ENCODE data around the gene DCHS2. TPM values are rescaled to one million over a fixed set of nuclear protein-coding genes. Genes with fewer than 3 reads are reported as not detected.

The DCHS2 gene
- total RNA-seq, 2 experiments from 2014 or later: not detected

DNA sequence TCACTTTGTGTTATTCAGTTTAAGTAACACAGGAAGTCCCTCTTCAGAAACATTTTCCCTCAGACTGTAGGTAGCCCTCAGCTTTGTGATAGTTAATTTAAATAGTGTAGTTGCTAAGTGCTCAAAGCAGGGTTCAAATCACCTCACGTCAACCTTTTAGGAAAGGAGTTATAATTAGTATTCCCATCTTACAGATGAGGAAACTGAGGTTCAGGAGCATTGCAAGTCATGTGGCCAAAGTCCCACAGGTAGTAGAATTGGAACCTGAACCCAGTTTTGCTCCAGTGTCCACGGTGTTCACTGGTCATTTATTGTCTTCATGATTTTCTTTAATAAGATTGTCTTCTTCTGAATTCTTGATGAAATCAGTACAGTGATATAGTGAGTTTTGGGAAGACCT lies 4.3 kb upstream of the DCHS2 start:
- no peaks in the 10 kb centered on the region for H3K9me3 ChIP-seq (ENCODE audit: low read length)
- H3K4me3 ChIP-seq (ENCODE audit: low read depth, low read length, poor library complexity, severe bottlenecking): no peak overlapping the region
- ChIA-PET CTCF (ENCODE audit: unreplicated experiment) (no interaction called here), POLR2A (no interaction called here)
- H3K79me2 ChIP-seq (ENCODE audit: insufficient read depth, low read depth, low read length): no peaks in the 10 kb centered on the region
- intact Hi-C loops (cut with micrococcal nuclease; ENCODE audit: unreplicated experiment): no loop called here
- H4K20me1 ChIP-seq (ENCODE audit: insufficient read depth, low read length): no peaks in the 10 kb centered on the region
- no TSS peak for BruUV-seq (replicated peaks)
- no peaks in the 10 kb centered on the region for H3K36me3 ChIP-seq (ENCODE audit: insufficient read depth, low read length)
- no peak overlapping the region for H2AFZ ChIP-seq (ENCODE audit: low read length)
- no peaks in the 10 kb centered on the region for H3K4me1 ChIP-seq (ENCODE audit: insufficient read depth, low read length, poor library complexity, severe bottlenecking)
- TF ChIP-seq, protein P1, sequence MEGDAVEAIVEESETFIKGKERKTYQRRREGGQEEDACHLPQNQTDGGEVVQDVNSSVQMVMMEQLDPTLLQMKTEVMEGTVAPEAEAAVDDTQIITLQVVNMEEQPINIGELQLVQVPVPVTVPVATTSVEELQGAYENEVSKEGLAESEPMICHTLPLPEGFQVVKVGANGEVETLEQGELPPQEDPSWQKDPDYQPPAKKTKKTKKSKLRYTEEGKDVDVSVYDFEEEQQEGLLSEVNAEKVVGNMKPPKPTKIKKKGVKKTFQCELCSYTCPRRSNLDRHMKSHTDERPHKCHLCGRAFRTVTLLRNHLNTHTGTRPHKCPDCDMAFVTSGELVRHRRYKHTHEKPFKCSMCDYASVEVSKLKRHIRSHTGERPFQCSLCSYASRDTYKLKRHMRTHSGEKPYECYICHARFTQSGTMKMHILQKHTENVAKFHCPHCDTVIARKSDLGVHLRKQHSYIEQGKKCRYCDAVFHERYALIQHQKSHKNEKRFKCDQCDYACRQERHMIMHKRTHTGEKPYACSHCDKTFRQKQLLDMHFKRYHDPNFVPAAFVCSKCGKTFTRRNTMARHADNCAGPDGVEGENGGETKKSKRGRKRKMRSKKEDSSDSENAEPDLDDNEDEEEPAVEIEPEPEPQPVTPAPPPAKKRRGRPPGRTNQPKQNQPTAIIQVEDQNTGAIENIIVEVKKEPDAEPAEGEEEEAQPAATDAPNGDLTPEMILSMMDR (conservative IDR thresholded peaks at IDR 0.05; ENCODE audit: low read length): no peak
- no peak for TF ChIP-seq EZH2phosphoT487 (IDR thresholded peaks at IDR 0.05; ENCODE audit: borderline replicate concordance, low read depth, low read length)
- no peaks in the 10 kb centered on the region for H3K9me2 ChIP-seq (ENCODE audit: insufficient read depth, low read length)
- no peak for DNase-seq (ENCODE audit: low spot score)
- no peak overlapping the region for H3K4me2 ChIP-seq (ENCODE audit: low read length)
- no peak overlapping the region for H3K27ac ChIP-seq (ENCODE audit: low read depth, low read length, poor library complexity, severe bottlenecking)

DNA sequence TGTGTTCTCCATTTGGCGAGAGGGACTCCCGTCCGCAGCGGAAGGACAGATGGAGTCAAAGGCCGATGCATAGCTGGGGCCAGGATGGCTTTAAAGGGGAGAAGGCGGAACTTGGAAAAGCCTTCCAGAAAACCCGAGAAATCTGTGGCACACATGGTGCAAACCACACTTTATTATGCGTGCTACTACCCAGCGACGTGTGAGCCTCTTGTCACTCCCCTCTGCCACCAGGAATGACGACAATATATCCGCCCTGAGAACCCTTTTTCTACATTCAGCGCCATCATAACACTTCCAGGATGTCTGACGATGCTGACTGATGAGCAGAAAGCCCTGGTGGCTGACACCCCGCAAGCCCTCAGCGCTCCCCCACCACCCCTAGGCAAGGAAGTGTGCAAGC lies 689 bp upstream of the DCHS2 start:
- H3K9me3 ChIP-seq (ENCODE audit: low read length): no peaks in the 10 kb centered on the region
- no peaks in the 10 kb centered on the region for H4K20me1 ChIP-seq (ENCODE audit: insufficient read depth, low read length)
- no peak overlapping the region for H2AFZ ChIP-seq (ENCODE audit: low read length)
- no peak for TF ChIP-seq EZH2phosphoT487 (IDR thresholded peaks at IDR 0.05; ENCODE audit: borderline replicate concordance, low read depth, low read length)
- TF ChIP-seq, protein P1 (conservative IDR thresholded peaks at IDR 0.05; ENCODE audit: low read length): no peak
- H3K79me2 ChIP-seq (ENCODE audit: insufficient read depth, low read depth, low read length): no peaks in the 10 kb centered on the region
- ChIA-PET POLR2A (interaction anchor here (1.4 kb wide), 1 partner anchor 10 kb away, joined by 4 read pairs; no protein-coding TSS in a partner anchor), CTCF (ENCODE audit: unreplicated experiment) (no interaction called here)
- no peak overlapping the region for H3K27ac ChIP-seq (ENCODE audit: low read depth, low read length, poor library complexity, severe bottlenecking)
- H3K4me1 ChIP-seq (ENCODE audit: insufficient read depth, low read length, poor library complexity, severe bottlenecking): no peaks in the 10 kb centered on the region
- no peaks in the 10 kb centered on the region for H3K9me2 ChIP-seq (ENCODE audit: insufficient read depth, low read length)
- no peak overlapping the region for H3K4me2 ChIP-seq (ENCODE audit: low read length)
- no peaks in the 10 kb centered on the region for H3K36me3 ChIP-seq (ENCODE audit: insufficient read depth, low read length)
- intact Hi-C loops (cut with micrococcal nuclease; ENCODE audit: unreplicated experiment): no loop called here
- DNase-seq (ENCODE audit: low spot score): no peak
- no peak overlapping the region for H3K4me3 ChIP-seq (ENCODE audit: low read depth, low read length, poor library complexity, severe bottlenecking)
- no TSS peak for BruUV-seq (replicated peaks)

DNA sequence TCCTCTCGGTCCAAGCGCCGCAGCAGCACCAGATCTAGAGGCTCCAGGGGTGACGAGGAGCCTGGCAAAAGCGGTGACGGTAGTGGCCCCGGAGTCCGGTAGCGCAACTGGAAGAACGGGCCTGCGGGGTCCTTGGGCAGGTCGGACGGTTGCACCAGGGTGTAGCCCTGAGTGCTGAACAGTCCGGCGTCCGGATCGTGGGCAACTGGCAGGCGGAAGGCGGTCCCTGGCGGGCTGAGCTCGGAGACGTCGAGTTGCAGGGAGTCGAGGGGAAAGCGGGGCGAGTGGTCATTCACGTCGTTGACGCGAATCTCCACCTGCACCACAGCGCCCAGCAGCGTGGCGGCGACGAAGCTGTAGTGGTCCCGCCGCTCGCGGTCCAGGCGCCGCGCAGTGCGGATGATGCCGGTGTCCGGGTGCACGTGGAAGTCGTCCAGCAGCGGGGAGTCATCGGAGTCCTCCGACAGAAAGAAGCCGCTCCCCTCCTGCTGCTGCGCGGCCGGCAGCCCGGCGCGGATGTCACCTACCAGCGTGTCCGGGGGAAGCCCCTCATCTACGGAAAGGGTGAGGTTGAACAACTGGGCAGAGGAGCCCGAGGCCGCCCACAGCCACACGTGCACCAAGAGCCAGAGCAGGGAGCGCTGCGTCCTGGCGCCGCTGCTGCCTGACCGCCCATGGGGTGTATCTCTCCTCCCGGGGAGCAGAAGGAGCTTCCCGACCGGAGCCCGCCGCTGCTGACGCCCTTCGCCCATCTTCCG lies 837 bp downstream of the DCHS2 start:
- Histone ChIP-seq H3K4me3 (ENCODE audit: low read depth, low read length, poor library complexity, severe bottlenecking) (no peak overlapping the region), H4K20me1 (ENCODE audit: insufficient read depth, low read length) (no peaks in the 10 kb centered on the region), H3K36me3 (ENCODE audit: insufficient read depth, low read length) (no peaks in the 10 kb centered on the region), H3K27ac (ENCODE audit: low read depth, low read length, poor library complexity, severe bottlenecking) (no peak overlapping the region), H2AFZ (ENCODE audit: low read length) (no peak overlapping the region), H3K4me1 (ENCODE audit: insufficient read depth, low read length, poor library complexity, severe bottlenecking) (no peaks in the 10 kb centered on the region), H3K79me2 (ENCODE audit: insufficient read depth, low read depth, low read length) (no peaks in the 10 kb centered on the region), H3K9me2 (ENCODE audit: insufficient read depth, low read length) (no peaks in the 10 kb centered on the region), H3K4me2 (ENCODE audit: low read length) (no peak overlapping the region), H3K9me3 (ENCODE audit: low read length) (no peaks in the 10 kb centered on the region)
- intact Hi-C loops (cut with micrococcal nuclease; ENCODE audit: unreplicated experiment): no loop called here
- DNase-seq (ENCODE audit: low spot score): no peak
- no TSS peak for BruUV-seq (replicated peaks)
- ChIA-PET CTCF (ENCODE audit: unreplicated experiment) (no interaction called here), POLR2A (no interaction called here)
- TF ChIP-seq, protein P1 (conservative IDR thresholded peaks at IDR 0.05; ENCODE audit: low read length): no peak
- TF ChIP-seq EZH2phosphoT487 (IDR thresholded peaks at IDR 0.05; ENCODE audit: borderline replicate concordance, low read depth, low read length): no peak

Data from OCI-LY7 (cell line).